Esophagus muscularis mucosa (tissue), 4 donors: ENCODE data around the gene TNFRSF19. TPM values are rescaled to one million over a fixed set of nuclear protein-coding genes. Genes with fewer than 3 reads are reported as not detected.
A peak's percentile ranks its signal among the peaks of the same experiment; 100 is the strongest.

ENCODE experiments used
- DNase-seq: peaks from one replicate; pipeline ENCODE4 v3.0.0-alpha.2; 2017; ENCODE audit errors: extremely low spot score
- H3K27ac ChIP-seq, 4 donors: fragments of 200-600 bp; sonication (generic); replicated peaks in 1 of 4; 1 replicate in 3 of 4; 2 replicates in 1 of 4; pipeline ENCODE4 v1.5.1; 2016 to 2019; ENCODE audit warnings: mild to moderate bottlenecking in 1 of 4
- H3K27me3 ChIP-seq, 4 donors: fragments of 200-600 bp; sonication (generic); one replicate each; pipeline versions ENCODE4 v1.5.1 to v1.6.0; 2016 to 2019
- H3K36me3 ChIP-seq, 4 donors: fragments of 200-600 bp; sonication (generic); one replicate each; pipeline ENCODE4 v1.5.1; 2016 to 2019
- H3K4me1 ChIP-seq, 4 donors: fragments of 200-600 bp; sonication (generic); one replicate each; pipeline ENCODE4 v1.5.1; 2016 to 2019
- H3K4me3 ChIP-seq, 4 donors: fragments of 200-600 bp; sonication (generic); 1 replicate in 2 of 4; 2 replicates in 2 of 4; pipeline ENCODE4 v1.5.1; 2016 to 2019; ENCODE audit warnings: mild to moderate bottlenecking in 4 of 4, moderate library complexity in 1 of 4
- H3K9me3 ChIP-seq, 4 donors: fragments of 200-600 bp; sonication (generic); 1 replicate in 3 of 4; 2 replicates in 1 of 4; pipeline ENCODE4 v1.5.1; 2016 to 2019
- EP300 ChIP-seq: sonication (generic); formaldehyde crosslinking; IDR thresholded peaks from one replicate; pipeline ENCODE4 v1.6.1; 2017; ENCODE audit warnings: antibody characterized with exemption
- POLR2A ChIP-seq: fragments of 450-650 bp; IDR thresholded peaks from one replicate; pipeline ENCODE4 v1.6.1; 2017; ENCODE audit warnings: antibody characterized with exemption, moderate library complexity, mild to moderate bottlenecking, low read depth
- POLR2AphosphoS5 ChIP-seq, 2 donors: sonication (generic); formaldehyde crosslinking; IDR thresholded peaks; one replicate each; pipeline ENCODE4 v1.6.1; 2017; ENCODE audit warnings: antibody characterized with exemption in 2 of 2
- WGBS: methylation state at CpG from one replicate; pipeline ENCODE4 v1.1.5; 2018; 5-methylcytosine and 5-hydroxymethylcytosine counted together
- intact Hi-C: fragments of 100-400 bp; cut with DNase I; formaldehyde crosslinking; loops from one replicate; pipeline ENCODE4 v1.15.1; 2023
- total RNA-seq, 4 donors: library from RNA; depleted of rRNA; stranded (reverse); fragments of >200 nt; gene quantifications; one replicate each; pipeline versions ENCODE4 v1.1.0 to v1.2.1, GENCODE V29; 2016
- TF ChIP-seq, protein P1 (sequence below), 3 experiments: fragments of 200-600 bp in 2 of 3; fragments of 450-650 bp in 1 of 3; sonication (generic) in 2 of 3; IDR thresholded peaks; one replicate each; pipeline ENCODE4 v1.5.1; 2017 to 2019; ENCODE audit warnings: antibody characterized with exemption in 3 of 3, mild to moderate bottlenecking in 2 of 3, moderate library complexity in 1 of 3

TNFRSF19 gene
- total RNA-seq, 4 donors from 2014 or later: 3.2 to 5.6 (median 5.0) TPM

DNA sequence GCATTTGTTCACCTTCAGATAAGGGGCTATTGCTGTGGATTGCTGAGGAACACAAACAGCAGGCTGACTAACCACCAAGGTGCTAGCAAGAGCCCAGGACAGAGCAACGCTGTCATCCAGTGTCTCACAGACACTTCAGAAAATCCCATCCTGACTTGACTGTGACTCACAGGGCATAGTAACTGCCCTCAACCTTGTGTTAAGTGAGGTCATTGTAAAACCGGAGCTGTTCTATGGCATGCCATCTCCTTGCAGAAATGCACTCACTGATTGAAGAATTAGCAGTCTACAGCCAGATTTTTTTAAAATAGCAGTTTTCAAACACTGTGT is 51.1 kb downstream of the TNFRSF19 start:
- 29% methylated on average over 2 of the region's 2 CpGs for WGBS
- H3K27ac ChIP-seq: peak overlapping the region; percentile 40 to 61 (median 54)
- peak in 1 of 2 donors; percentile 36 for TF ChIP-seq POLR2AphosphoS5 (IDR thresholded peaks at IDR 0.05)
- TF ChIP-seq, protein P1, sequence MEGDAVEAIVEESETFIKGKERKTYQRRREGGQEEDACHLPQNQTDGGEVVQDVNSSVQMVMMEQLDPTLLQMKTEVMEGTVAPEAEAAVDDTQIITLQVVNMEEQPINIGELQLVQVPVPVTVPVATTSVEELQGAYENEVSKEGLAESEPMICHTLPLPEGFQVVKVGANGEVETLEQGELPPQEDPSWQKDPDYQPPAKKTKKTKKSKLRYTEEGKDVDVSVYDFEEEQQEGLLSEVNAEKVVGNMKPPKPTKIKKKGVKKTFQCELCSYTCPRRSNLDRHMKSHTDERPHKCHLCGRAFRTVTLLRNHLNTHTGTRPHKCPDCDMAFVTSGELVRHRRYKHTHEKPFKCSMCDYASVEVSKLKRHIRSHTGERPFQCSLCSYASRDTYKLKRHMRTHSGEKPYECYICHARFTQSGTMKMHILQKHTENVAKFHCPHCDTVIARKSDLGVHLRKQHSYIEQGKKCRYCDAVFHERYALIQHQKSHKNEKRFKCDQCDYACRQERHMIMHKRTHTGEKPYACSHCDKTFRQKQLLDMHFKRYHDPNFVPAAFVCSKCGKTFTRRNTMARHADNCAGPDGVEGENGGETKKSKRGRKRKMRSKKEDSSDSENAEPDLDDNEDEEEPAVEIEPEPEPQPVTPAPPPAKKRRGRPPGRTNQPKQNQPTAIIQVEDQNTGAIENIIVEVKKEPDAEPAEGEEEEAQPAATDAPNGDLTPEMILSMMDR (IDR thresholded peaks at IDR 0.05): no peak

DNA sequence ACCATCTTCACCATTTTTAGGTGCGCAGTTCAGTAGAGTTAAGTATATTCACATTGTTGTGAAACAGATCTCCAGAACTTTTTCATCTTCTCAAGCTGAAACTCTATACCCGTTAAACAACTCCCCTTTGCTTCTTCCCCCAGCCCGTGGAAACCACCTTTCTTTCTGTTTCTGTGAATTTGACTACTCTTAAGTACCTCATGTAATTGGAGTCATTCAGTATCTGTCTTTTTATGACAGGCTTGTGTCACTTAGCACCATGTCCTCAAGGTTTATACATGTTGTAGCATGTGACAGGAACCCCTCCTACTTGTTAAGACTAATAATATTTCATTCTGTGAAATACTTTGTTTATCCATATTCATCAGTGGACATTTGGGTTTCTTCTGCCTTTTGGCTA is 52.8 kb downstream of the TNFRSF19 start:
- H3K27ac ChIP-seq: no peak overlapping the region

More for the DNA sequence above, 51.1 kb downstream of the TNFRSF19 start:
- Histone ChIP-seq H3K4me3 (no peak overlapping the region), H3K9me3 (no peaks in the 10 kb centered on the region), H3K27me3 (no peaks in the 10 kb centered on the region), H3K36me3 (peaks cover 0 to 2% (median 0%) of the 10 kb centered on the region in 4 donors), H3K4me1 (peaks cover 7 to 16% (median 14%) of the 10 kb centered on the region in 4 donors)
- intact Hi-C loops: no loop called here
- no peak for DNase-seq

DNA sequence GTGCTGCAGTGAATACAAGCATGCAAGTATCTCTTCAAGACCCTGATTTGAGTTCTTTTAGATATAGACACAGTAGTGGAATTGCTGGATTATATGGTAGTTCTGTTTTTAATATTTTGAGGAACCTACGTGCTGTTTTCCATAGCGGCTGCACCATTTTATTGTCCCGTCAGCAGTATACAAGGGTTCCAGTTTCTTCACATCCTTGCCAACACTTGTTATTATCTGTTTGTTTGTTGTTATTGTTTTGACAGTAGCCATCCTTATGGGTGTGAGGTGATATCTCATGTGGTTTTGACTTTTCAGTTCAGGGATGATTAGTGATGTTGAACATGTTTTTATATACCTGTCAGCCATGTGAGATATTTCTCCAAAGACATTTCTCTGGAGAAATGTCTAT is 53.2 kb downstream of the TNFRSF19 start:
- Histone ChIP-seq H3K27ac (no peak overlapping the region), H3K36me3 (no peaks in the 10 kb centered on the region), H3K4me3 (no peak overlapping the region), H3K9me3 (no peaks in the 10 kb centered on the region), H3K27me3 (no peaks in the 10 kb centered on the region), H3K4me1 (peaks cover 12 to 16% (median 15%) of the 10 kb centered on the region in 4 donors)
- intact Hi-C loops: no loop called here
- no peak for DNase-seq
- WGBS: 94% methylated on average over 3 of the region's 3 CpGs
- TF ChIP-seq EP300 (no peak), POLR2A (no peak), POLR2AphosphoS5 (IDR thresholded peaks at IDR 0.05) (no peak)
- TF ChIP-seq, protein P1 (IDR thresholded peaks at IDR 0.05): no peak

More for the DNA sequence above, 52.8 kb downstream of the TNFRSF19 start:
- Histone ChIP-seq H3K4me1 (peaks cover 12 to 16% (median 15%) of the 10 kb centered on the region in 4 donors), H3K27me3 (no peaks in the 10 kb centered on the region), H3K36me3 (no peaks in the 10 kb centered on the region), H3K4me3 (no peak overlapping the region), H3K9me3 (no peaks in the 10 kb centered on the region)
- intact Hi-C loops: no loop called here
- no peak for DNase-seq
- 89% methylated on average over 3 of the region's 3 CpGs for whole genome bisulfite sequencing
- TF ChIP-seq POLR2AphosphoS5 (IDR thresholded peaks at IDR 0.05) (no peak), POLR2A (no peak), EP300 (no peak)
- TF ChIP-seq, protein P1 (IDR thresholded peaks at IDR 0.05): no peak

DNA sequence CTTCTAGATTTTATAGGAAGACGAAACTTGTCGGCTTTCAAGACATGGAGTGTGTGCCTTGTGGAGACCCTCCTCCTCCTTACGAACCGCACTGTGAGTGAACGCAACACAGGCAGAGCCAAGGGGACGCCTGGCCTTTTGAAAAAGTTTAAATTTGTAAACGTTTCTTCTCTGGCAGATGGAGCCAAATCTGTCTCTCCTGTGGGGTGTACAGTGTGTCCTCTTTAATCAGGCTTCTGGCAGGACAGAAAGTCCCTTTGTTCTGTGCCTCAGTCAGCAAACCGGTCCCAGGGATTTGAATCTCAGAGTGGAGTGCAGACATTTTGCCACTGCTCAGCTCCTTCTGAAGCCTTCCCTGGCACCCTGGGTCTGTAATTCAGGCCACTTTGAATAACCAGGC is 56.5 kb downstream of the TNFRSF19 start:
- TF ChIP-seq POLR2AphosphoS5 (IDR thresholded peaks at IDR 0.05): no peak
- TF ChIP-seq, protein P1 (IDR thresholded peaks at IDR 0.05): no peak
- Histone ChIP-seq H3K4me1 (peaks cover under 1 to 12% (median 8%) of the 10 kb centered on the region in 4 donors), H3K27me3 (no peaks in the 10 kb centered on the region), H3K36me3 (no peaks in the 10 kb centered on the region), H3K4me3 (no peak overlapping the region), H3K27ac (peak overlapping the region in 2 of 4 donors; percentile 17 to 60), H3K9me3 (no peaks in the 10 kb centered on the region)
- DNase-seq: no peak
- intact Hi-C loops: no loop called here
- WGBS: 85% methylated on average over 8 of the region's 8 CpGs

DNA sequence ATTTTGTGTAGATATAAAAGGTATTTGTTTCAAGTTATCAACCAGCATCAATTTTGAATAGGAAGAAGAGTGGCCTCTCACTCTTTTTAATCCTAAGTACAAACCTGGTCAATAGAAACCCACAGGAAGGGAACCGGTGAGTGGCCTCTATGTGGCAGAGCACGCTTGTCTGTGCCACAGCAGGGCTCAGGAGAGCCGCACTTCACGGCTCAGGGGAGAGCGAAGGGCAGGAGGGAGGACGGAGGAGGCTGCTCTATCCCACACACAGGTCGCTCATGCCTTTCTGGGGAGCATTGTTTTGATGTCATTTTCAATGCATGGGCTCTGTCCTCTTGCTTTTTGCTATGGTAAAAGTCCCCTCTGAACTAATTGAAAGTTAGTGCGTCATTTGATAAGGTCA is 57.2 kb downstream of the TNFRSF19 start:
- Histone ChIP-seq H3K36me3 (no peaks in the 10 kb centered on the region), H3K27me3 (no peaks in the 10 kb centered on the region), H3K4me3 (no peak overlapping the region), H3K9me3 (no peaks in the 10 kb centered on the region), H3K27ac (peak overlapping the region in 1 of 4 donors; percentile 60), H3K4me1 (peaks cover 0 to 12% (median 7%) of the 10 kb centered on the region in 4 donors)
- no peak for DNase-seq
- intact Hi-C loops: no loop called here
- 92% methylated on average over 8 of the region's 8 CpGs for WGBS
- TF ChIP-seq POLR2AphosphoS5 (IDR thresholded peaks at IDR 0.05): no peak
- TF ChIP-seq, protein P1 (IDR thresholded peaks at IDR 0.05): no peak
- TF ChIP-seq EP300: no peak
